Bronchial epithelial cell (primary cell): ENCODE results near the gene PTPN12. TPM values are rescaled to one million over a fixed set of nuclear protein-coding genes. Genes with fewer than 3 reads are reported as not detected.
A peak's percentile ranks its signal among the peaks of the same experiment; 100 is the strongest.

ENCODE experiments used
- DNase-seq: peaks from one replicate; pipeline ENCODE4 v3.0.0-alpha.2; 2010; ENCODE audit warnings: low read depth
- FAIRE-seq: peaks from 2 replicates; lab custom pipeline; 2011; peaks lifted over from hg19 to GRCh38; lab: Jason Lieb, UNC
- H3K27me3 ChIP-seq: 2 replicates; pipeline ENCODE4 v1.5.1; 2011; ENCODE audit warnings: low read length; ENCODE audit not compliant: control insufficient read depth, insufficient read depth
- H3K36me3 ChIP-seq: 2 replicates; pipeline ENCODE4 v1.5.1; 2011; ENCODE audit warnings: low read length; ENCODE audit not compliant: control insufficient read depth, insufficient read depth
- H3K4me3 ChIP-seq: 2 replicates; pipeline ENCODE4 v1.5.1; 2011; ENCODE audit warnings: mild to moderate bottlenecking, low read depth, low read length, control low read depth
- total RNA-seq: library from RNA; depleted of rRNA; stranded (reverse); fragments of >200 nt; gene quantifications from 2 replicates; pipeline ENCODE4 v1.2.1, GENCODE V29; 2014
- TF ChIP-seq, protein P1 (sequence below): IDR thresholded peaks from 2 replicates; pipeline ENCODE4 v1.5.1; 2011; ENCODE audit warnings: mild to moderate bottlenecking, moderate library complexity, low read length, control low read depth, inconsistent platforms; ENCODE audit not compliant: insufficient read depth, severe bottlenecking

Gene PTPN12
- total RNA-seq, 1 donor from 2014 or later = 25.0 TPM

DNA sequence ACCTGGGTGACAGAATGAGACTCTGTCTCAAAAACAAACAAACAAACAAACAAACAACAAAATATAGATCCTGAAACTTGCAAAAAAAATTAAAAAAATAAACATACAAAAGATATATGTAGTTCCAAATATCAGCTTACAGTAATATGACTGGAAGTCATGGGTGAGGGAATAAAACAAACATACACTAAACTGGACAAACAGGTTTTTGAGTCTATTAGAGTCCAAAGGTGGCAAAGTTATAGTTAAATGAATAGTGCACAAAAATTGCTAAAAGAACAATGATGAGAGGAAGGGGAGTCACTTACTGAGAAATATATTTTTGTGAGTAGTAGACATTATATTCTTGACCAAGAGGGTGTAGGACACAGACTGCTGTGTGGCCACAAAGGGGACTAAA lies 142.5 kb downstream of the PTPN12 start:
- no peaks in the 10 kb centered on the region for H3K27me3 ChIP-seq
- FAIRE-seq (no peak), DNase-seq (peak; percentile 88)
- peaks cover 4% of the 10 kb centered on the region for H3K36me3 ChIP-seq
- TF ChIP-seq, protein P1, sequence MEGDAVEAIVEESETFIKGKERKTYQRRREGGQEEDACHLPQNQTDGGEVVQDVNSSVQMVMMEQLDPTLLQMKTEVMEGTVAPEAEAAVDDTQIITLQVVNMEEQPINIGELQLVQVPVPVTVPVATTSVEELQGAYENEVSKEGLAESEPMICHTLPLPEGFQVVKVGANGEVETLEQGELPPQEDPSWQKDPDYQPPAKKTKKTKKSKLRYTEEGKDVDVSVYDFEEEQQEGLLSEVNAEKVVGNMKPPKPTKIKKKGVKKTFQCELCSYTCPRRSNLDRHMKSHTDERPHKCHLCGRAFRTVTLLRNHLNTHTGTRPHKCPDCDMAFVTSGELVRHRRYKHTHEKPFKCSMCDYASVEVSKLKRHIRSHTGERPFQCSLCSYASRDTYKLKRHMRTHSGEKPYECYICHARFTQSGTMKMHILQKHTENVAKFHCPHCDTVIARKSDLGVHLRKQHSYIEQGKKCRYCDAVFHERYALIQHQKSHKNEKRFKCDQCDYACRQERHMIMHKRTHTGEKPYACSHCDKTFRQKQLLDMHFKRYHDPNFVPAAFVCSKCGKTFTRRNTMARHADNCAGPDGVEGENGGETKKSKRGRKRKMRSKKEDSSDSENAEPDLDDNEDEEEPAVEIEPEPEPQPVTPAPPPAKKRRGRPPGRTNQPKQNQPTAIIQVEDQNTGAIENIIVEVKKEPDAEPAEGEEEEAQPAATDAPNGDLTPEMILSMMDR = no peak
- no peak overlapping the region for H3K4me3 ChIP-seq

DNA sequence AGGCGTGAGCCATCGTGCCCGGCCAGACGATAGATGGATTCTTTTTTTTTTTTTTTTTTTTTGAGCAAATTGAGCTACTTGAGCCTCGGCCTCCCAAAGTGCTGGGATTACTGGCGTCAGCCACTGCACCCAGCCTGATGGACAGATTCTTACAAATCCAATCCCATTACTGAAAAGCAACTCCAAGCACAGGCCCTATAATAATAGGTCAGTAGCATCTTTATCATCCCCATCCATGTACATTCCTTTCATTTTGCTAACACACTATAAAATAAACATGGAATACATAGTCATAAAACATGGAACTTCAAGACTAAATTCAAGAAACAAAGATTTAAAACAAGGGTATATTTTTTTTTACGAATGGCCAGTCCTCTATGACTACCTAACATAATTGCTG lies 143.2 kb downstream of the PTPN12 start:
- DNase-seq (no peak), FAIRE-seq (no peak)
- peaks cover 4% of the 10 kb centered on the region for H3K36me3 ChIP-seq
- no peak overlapping the region for H3K4me3 ChIP-seq
- TF ChIP-seq, protein P1 = no peak
- H3K27me3 ChIP-seq = no peaks in the 10 kb centered on the region

DNA sequence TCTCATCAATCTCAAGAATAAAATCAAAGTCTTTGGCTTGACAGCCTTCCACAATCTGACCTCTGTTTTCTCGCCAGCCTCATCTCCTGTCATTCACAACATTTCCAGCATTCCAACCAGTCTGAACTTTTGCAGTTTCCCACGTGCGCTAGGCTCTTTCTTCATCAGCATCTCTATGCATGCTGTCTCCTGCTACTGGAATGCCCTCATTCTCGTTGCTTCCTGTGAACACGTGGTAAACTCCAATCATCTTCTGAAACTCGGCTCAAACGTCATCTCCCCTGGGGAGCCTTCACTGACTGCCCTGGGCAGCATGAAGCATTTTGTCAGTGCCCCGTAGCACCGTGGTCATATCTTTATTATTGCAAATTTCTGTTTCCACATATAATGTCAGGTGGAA lies 146.9 kb downstream of the PTPN12 start:
- TF ChIP-seq, protein P1 = no peak
- H3K27me3 ChIP-seq = no peaks in the 10 kb centered on the region
- H3K36me3 ChIP-seq = peaks cover 4% of the 10 kb centered on the region
- DNase-seq (peak; percentile 94), FAIRE-seq (peak; percentile 7)
- no peak overlapping the region for H3K4me3 ChIP-seq

DNA sequence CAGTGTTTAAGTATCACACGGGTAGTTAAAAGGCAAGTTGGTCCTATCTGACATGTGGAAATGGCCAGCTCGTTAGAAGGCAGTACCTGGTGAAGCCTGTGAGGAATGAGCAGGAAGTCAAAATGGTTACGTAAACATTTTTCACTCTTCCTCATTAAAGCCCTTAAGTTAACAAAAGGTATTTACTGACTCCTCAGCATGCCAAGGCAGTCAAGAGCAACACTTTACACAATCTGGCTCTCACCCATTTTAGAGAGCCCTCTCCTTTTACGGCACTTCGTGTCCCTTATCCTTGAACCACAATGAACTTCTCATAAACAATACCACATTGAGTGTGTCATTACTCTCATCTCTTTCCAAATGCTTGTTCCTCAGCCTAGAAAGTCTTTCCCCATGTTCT lies 148.1 kb downstream of the PTPN12 start:
- FAIRE-seq (peak; percentile 68), DNase-seq (peak; percentile 93)
- TF ChIP-seq, protein P1 = no peak
- Histone ChIP-seq H3K36me3 (peaks cover 4% of the 10 kb centered on the region), H3K27me3 (no peaks in the 10 kb centered on the region), H3K4me3 (no peak overlapping the region)

DNA sequence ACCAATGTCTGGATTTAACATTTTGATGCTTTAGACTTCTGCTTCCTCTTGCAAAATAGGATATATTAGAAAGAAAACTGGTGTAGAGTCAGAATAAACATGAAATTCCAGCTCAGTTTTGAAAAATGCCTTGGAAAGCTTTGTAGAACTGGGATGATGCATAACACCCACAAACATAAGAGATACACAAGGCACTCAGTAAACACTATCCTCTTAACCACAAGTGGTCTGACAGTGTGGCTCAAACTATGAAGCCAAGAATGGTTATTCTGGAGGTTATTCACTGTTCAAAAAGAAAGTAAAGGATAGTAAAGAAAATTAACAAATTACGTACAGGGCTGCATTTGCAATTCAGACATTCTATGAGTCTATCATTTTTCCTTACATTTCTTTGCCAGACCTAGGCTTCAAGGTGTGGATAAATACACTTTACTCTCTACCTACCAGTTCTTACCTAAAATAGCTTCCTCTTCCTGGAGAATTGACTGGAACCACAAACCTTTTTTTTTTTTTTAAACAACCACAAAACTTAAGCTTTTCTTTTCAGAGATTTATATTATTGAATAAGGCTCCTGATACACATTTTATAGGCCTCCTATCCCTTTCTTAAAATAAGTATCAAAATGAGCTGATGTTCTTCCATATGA lies 150.1 kb downstream of the PTPN12 start:
- FAIRE-seq = no peak
- H3K4me3 ChIP-seq = no peak overlapping the region

More for the DNA sequence above, 150.1 kb downstream of the PTPN12 start:
- Histone ChIP-seq H3K27me3 (no peaks in the 10 kb centered on the region), H3K36me3 (peaks cover 6% of the 10 kb centered on the region)
- TF ChIP-seq, protein P1 = no peak
- peak; percentile 51 for DNase-seq
